IPS DF 4.7 (cell line): ENCODE measurements around the gene AICDA.
"Not testable (repeated sequence)": the region's sequence is repeated elsewhere in the genome, so short reads cannot be mapped to it uniquely, and the experiment has no call there.

Source experiments
- DNase-seq: peaks from one replicate; pipeline ENCODE4 v3.0.0-alpha.2; 2013; ENCODE audit warnings: low spot score; ENCODE audit errors: extremely low read depth

AICDA gene

GRCh38 chr12:8612629-8613028 is at the start of gene AICDA:
Gene AICDA, minus strand, starts transcription at chr12:8612859. Its CDS starts 92 bp downstream, at chr12:8612767.
- no peak for DNase-seq

- DNase-seq: no peak
Measured at GRCh38 chr12:8661751-8662150, 49.1 kb upstream of the AICDA start.

GRCh38 chr12:8661016-8661415 is 48.4 kb upstream of the AICDA start:
- no peak for DNase-seq

GRCh38 chr12:8658346-8658745 is 45.7 kb upstream of the AICDA start:
- no peak for DNase-seq

GRCh38 chr12:8655421-8655820 is 42.8 kb upstream of the AICDA start:
- no peak for DNase-seq

- no peak for DNase-seq
Measured at GRCh38 chr12:8648576-8649205, 36.0 kb upstream of the AICDA start.

GRCh38 chr12:8647968-8648367 is 35.3 kb upstream of the AICDA start:
- DNase-seq: no peak

- no peak for DNase-seq
Measured at GRCh38 chr12:8644345-8645248, 31.9 kb upstream of the AICDA start.

GRCh38 chr12:8642775-8643174 is 30.1 kb upstream of the AICDA start:
- no peak for DNase-seq

GRCh38 chr12:8639936-8640335 is 27.3 kb upstream of the AICDA start:
- no peak for DNase-seq

GRCh38 chr12:8638951-8639350 is 26.3 kb upstream of the AICDA start:
- DNase-seq: no peak

- no peak for DNase-seq
Measured at GRCh38 chr12:8637666-8638065, 25.0 kb upstream of the AICDA start.

- no peak for DNase-seq
Measured at GRCh38 chr12:8637244-8637643, 24.6 kb upstream of the AICDA start.

- no peak for DNase-seq
Measured at GRCh38 chr12:8636581-8636980, 23.9 kb upstream of the AICDA start.

- not testable (repeated sequence) for DNase-seq
Measured at GRCh38 chr12:8636007-8636346, 23.3 kb upstream of the AICDA start.

- not testable (repeated sequence) for DNase-seq
Measured at GRCh38 chr12:8635342-8636006, 22.8 kb upstream of the AICDA start.

- no peak for DNase-seq
Measured at GRCh38 chr12:8630131-8630530, 17.5 kb upstream of the AICDA start.

- no peak for DNase-seq
Measured at GRCh38 chr12:8629486-8630033, 16.9 kb upstream of the AICDA start.

- DNase-seq: no peak
Measured at GRCh38 chr12:8628731-8629130, 16.1 kb upstream of the AICDA start.

GRCh38 chr12:8624750-8625149 is 12.1 kb upstream of the AICDA start:
- not testable (repeated sequence) for DNase-seq

- no peak for DNase-seq
Measured at GRCh38 chr12:8622646-8623045, 10.0 kb upstream of the AICDA start.

- no peak for DNase-seq
Measured at GRCh38 chr12:8615206-8615605, 2.5 kb upstream of the AICDA start.
